PC-9 (cell line): ENCODE results near the gene CDH26. TPM values are rescaled to one million over a fixed set of nuclear protein-coding genes. Genes with fewer than 3 reads are reported as not detected.

ENCODE experiments used
- BruUV-seq: library from RNA; stranded (reverse); fragments of 400-500 nt; replicated peaks from 2 replicates; lab custom pipeline; 2021; lab: Mats Ljungman, UMichigan
- CTCF ChIA-PET: fragments of 300-600 bp; sonication (Branson Sonifier 250); formaldehyde crosslinking; loops from one replicate; lab custom pipeline; 2022; ENCODE audit warnings: antibody characterized with exemption; lab: Charles Lee
- POLR2A ChIA-PET: fragments of 300-600 bp; sonication (Branson Sonifier 250); formaldehyde crosslinking; loops from one replicate; lab custom pipeline; 2022; ENCODE audit warnings: antibody characterized with exemption; ENCODE audit not compliant: unreplicated experiment; lab: Charles Lee
- DNase-seq, 2 experiments: peaks; one replicate each; pipeline versions ENCODE4 v3.0.0 to v3.0.0-alpha.2; 2015 to 2022; ENCODE audit warnings: mixed read lengths in 1 of 2
- H2AFZ ChIP-seq: fragments of 200-600 bp; sonication (generic); 2 replicates; pipeline ENCODE4 v1.8.1; 2017; ENCODE audit warnings: antibody characterized with exemption
- H3F3A ChIP-seq: fragments of 200-600 bp; sonication (generic); 2 replicates; pipeline ENCODE4 v1.8.1; 2017; ENCODE audit warnings: antibody characterized with exemption, mild to moderate bottlenecking, low read depth; ENCODE audit not compliant: insufficient read depth
- H3K27ac ChIP-seq: fragments of 200-600 bp; sonication (generic); 2 replicates; pipeline ENCODE4 v1.6.1; 2016; ENCODE audit warnings: mixed run types
- H3K27me3 ChIP-seq: fragments of 200-600 bp; sonication (generic); 2 replicates; pipeline ENCODE4 v1.6.1; 2016; ENCODE audit warnings: low read depth, mixed run types; ENCODE audit not compliant: insufficient read depth
- H3K36me3 ChIP-seq: fragments of 200-600 bp; sonication (generic); 2 replicates; pipeline ENCODE4 v1.6.1; 2016; ENCODE audit warnings: low read depth, mixed run types
- H3K4me1 ChIP-seq: fragments of 200-600 bp; sonication (generic); replicated peaks from 2 replicates; pipeline ENCODE4 v1.6.1; 2016; ENCODE audit warnings: mixed run types; ENCODE audit not compliant: insufficient read depth
- H3K4me2 ChIP-seq: fragments of 200-600 bp; sonication (generic); 2 replicates; pipeline ENCODE4 v1.6.1; 2017; ENCODE audit warnings: mixed run types
- H3K4me3 ChIP-seq: fragments of 200-600 bp; sonication (generic); 2 replicates; pipeline ENCODE4 v1.6.1; 2016; ENCODE audit warnings: mixed run types
- H3K79me2 ChIP-seq: fragments of 200-600 bp; sonication (generic); 2 replicates; pipeline ENCODE4 v1.6.1; 2017; ENCODE audit warnings: low read depth, mixed run types
- H3K9me2 ChIP-seq: fragments of 200-600 bp; sonication (generic); 2 replicates; pipeline ENCODE4 v1.8.1; 2017; ENCODE audit warnings: mild to moderate bottlenecking; ENCODE audit not compliant: insufficient read depth
- H3K9me3 ChIP-seq: fragments of 200-600 bp; sonication (generic); 2 replicates; pipeline ENCODE4 v1.8.1; 2016; ENCODE audit warnings: low read depth; ENCODE audit not compliant: insufficient read depth
- H4K20me1 ChIP-seq: fragments of 200-600 bp; sonication (generic); 2 replicates; pipeline ENCODE4 v1.8.1; 2017; ENCODE audit not compliant: insufficient read depth
- EZH2 ChIP-seq: fragments of 200-600 bp; sonication (generic); IDR thresholded peaks from 2 replicates; pipeline ENCODE4 v1.8.0; 2017; ENCODE audit warnings: antibody characterized with exemption, low read depth
- intact Hi-C: fragments of 100-400 bp; cut with micrococcal nuclease; formaldehyde crosslinking; loops from one replicate; pipeline ENCODE4 v1.10.0; 2022; ENCODE audit not compliant: unreplicated experiment
- total RNA-seq: library from RNA; stranded (reverse); gene quantifications from 2 replicates; pipeline ENCODE4 v1.2.3, GENCODE V29; 2021
- TF ChIP-seq, protein P1 (sequence below): fragments of 200-600 bp; sonication (generic); conservative IDR thresholded peaks from 2 replicates; pipeline ENCODE4 v1.6.1; 2017; ENCODE audit warnings: mixed run types, antibody characterized with exemption, mild to moderate bottlenecking, moderate library complexity

Gene CDH26
- total RNA-seq, 1 experiment from 2014 or later, result 1.1 TPM

DNA sequence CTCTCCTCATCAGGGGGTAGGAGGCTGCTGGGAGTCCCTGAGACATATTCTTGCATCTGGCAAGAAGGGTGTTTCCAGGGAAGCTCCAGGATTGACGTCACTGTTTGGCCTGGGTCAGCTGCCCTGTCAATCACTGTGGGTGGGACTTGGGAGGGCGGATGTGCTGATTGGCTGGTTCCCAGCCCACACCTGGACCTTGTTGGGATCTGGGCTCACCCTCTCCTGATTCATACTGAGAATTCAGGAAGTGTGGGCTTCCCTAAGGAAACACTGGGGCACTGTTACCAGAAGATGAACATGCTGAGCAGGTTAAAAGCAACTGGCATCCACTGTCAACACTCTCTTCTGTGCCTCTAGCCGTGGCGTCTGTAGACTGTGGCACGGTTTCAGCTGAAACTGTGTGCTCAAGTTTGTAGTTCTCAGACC, 36.5 kb downstream of the CDH26 start:
- Histone ChIP-seq H3K27me3 (no peaks in the 10 kb centered on the region), H3K36me3 (no peaks in the 10 kb centered on the region), H2AFZ (no peak overlapping the region), H4K20me1 (no peaks in the 10 kb centered on the region), H3K9me3 (no peaks in the 10 kb centered on the region), H3K4me2 (no peak overlapping the region), H3K79me2 (no peaks in the 10 kb centered on the region), H3K27ac (no peak overlapping the region), H3K9me2 (no peaks in the 10 kb centered on the region; the same call in 1 of the 2 replicates), H3F3A (no peaks in the 10 kb centered on the region), H3K4me1 (peaks cover 29% of the 10 kb centered on the region), H3K4me3 (no peak overlapping the region)
- no TSS peak for BruUV-seq
- TF ChIP-seq, protein P1, sequence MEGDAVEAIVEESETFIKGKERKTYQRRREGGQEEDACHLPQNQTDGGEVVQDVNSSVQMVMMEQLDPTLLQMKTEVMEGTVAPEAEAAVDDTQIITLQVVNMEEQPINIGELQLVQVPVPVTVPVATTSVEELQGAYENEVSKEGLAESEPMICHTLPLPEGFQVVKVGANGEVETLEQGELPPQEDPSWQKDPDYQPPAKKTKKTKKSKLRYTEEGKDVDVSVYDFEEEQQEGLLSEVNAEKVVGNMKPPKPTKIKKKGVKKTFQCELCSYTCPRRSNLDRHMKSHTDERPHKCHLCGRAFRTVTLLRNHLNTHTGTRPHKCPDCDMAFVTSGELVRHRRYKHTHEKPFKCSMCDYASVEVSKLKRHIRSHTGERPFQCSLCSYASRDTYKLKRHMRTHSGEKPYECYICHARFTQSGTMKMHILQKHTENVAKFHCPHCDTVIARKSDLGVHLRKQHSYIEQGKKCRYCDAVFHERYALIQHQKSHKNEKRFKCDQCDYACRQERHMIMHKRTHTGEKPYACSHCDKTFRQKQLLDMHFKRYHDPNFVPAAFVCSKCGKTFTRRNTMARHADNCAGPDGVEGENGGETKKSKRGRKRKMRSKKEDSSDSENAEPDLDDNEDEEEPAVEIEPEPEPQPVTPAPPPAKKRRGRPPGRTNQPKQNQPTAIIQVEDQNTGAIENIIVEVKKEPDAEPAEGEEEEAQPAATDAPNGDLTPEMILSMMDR, result no peak
- TF ChIP-seq EZH2, result no peak
- intact Hi-C loops, result loop anchor here (1.0 to 2.0 kb wide), 2 partner anchors 22 to 48 kb away; no protein-coding TSS in a partner anchor
- DNase-seq, result peak; percentile 42 to 68
- POLR2A ChIA-PET, result no interaction called here
- CTCF ChIA-PET, result no interaction called here

DNA sequence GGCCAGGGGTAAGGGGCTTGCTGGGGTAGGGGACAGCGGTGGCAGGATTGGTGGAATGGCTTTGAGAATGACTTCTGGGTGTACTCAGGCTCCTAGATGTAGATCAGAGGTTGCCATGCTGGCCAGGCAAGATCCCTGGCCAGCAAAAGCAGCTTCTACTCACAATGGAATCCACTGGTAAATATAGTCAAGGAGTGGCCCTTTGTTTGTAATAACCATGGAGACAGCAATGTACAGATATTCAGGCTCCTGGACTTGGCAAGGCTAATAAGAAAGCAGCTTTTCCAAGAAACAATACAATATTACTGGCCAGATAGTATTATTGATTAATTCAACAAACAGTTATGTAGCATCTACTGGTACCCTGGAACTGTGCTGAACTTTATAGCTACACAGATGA, 37.9 kb downstream of the CDH26 start:
- CTCF ChIA-PET, result interaction anchor here (1.5 kb wide), 1 partner anchor 54 kb away, joined by 3 read pairs; no protein-coding TSS in a partner anchor

DNA sequence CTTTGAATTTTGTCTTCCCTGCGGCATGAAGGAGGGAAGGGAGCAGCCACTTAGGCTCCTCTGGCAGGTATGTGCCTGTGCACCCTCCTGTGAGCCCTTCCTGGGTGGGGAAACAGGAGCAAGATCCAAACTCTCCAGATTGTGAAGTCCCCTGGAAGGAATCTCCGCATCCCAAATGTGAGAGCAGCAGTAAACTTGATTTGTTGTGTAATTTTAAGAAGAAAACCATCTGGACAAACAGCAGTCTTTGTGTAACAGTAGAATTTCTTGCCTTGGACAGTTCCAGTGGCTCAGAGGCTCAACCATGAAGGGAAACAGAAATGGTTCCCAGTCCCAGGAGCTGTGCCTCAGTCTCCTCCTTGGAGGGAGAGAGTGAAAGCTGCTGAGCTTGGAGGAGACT, 39.7 kb downstream of the CDH26 start:
- Histone ChIP-seq H3K27me3 (no peaks in the 10 kb centered on the region), H3K79me2 (no peaks in the 10 kb centered on the region), H3K27ac (no peak overlapping the region), H3K9me2 (no peaks in the 10 kb centered on the region; the same call in 1 of the 2 replicates), H2AFZ (no peak overlapping the region), H3K36me3 (no peaks in the 10 kb centered on the region), H3K4me1 (peaks cover 32% of the 10 kb centered on the region), H3K9me3 (no peaks in the 10 kb centered on the region), H3K4me2 (no peak overlapping the region), H3F3A (no peaks in the 10 kb centered on the region), H3K4me3 (no peak overlapping the region), H4K20me1 (no peaks in the 10 kb centered on the region)
- CTCF ChIA-PET, result no interaction called here
- POLR2A ChIA-PET, result no interaction called here
- intact Hi-C loops, result no loop called here
- no peak for DNase-seq
- no TSS peak for BruUV-seq
- TF ChIP-seq, protein P1, result no peak
- no peak for TF ChIP-seq EZH2

More for the DNA sequence above, 37.9 kb downstream of the CDH26 start:
- TF ChIP-seq, protein P1, result no peak
- no peak for TF ChIP-seq EZH2
- POLR2A ChIA-PET, result interaction anchor here (1.0 kb wide), 1 partner anchor 54 kb away, joined by 4 read pairs; no protein-coding TSS in a partner anchor
- no peaks in the 10 kb centered on the region for H3K9me3 ChIP-seq
- no peaks in the 10 kb centered on the region; the same call in 1 of the 2 replicates for H3K9me2 ChIP-seq
- H3K4me3 ChIP-seq, result no peak overlapping the region
- no peaks in the 10 kb centered on the region for H3K79me2 ChIP-seq
- no peaks in the 10 kb centered on the region for H3K27me3 ChIP-seq
- no peaks in the 10 kb centered on the region for H3K36me3 ChIP-seq
- no peaks in the 10 kb centered on the region for H4K20me1 ChIP-seq
- H3K4me2 ChIP-seq, result peak overlapping the region; percentile 68
- BruUV-seq, result no TSS peak
- DNase-seq, result peak in 1 of 2 experiments; percentile 85
- H3F3A ChIP-seq, result no peaks in the 10 kb centered on the region
- intact Hi-C loops, result no loop called here
- no peak overlapping the region for H2AFZ ChIP-seq
- peaks cover 38% of the 10 kb centered on the region for H3K4me1 ChIP-seq
- peak overlapping the region; percentile 21 for H3K27ac ChIP-seq
